Sigmoid colon (tissue), 4 donors: ENCODE data around the gene EIF3F.

Experiments used
- EP300 ChIP-seq, 4 donors: sonication (generic); formaldehyde crosslinking; IDR thresholded peaks; one replicate each; pipeline ENCODE4 v1.6.1; 2017; ENCODE audit warnings: antibody characterized with exemption in 4 of 4
- POLR2A ChIP-seq, 2 donors: fragments of 450-650 bp; IDR thresholded peaks; one replicate each; pipeline ENCODE4 v1.6.1; 2016; ENCODE audit warnings: antibody characterized with exemption in 2 of 2, mild to moderate bottlenecking in 2 of 2, moderate library complexity in 2 of 2
- POLR2AphosphoS5 ChIP-seq, 4 donors: sonication (generic); formaldehyde crosslinking; IDR thresholded peaks; one replicate each; pipeline ENCODE4 v1.6.1; 2017; ENCODE audit warnings: antibody characterized with exemption in 4 of 4
- TF ChIP-seq, protein P1 (sequence below), 4 experiments: fragments of 450-650 bp in 3 of 4; fragments of 200-600 bp in 1 of 4; IDR thresholded peaks; one replicate each; pipeline ENCODE4 v1.5.1; 2016 to 2019; ENCODE audit warnings: antibody characterized with exemption in 4 of 4, mild to moderate bottlenecking in 3 of 4, moderate library complexity in 2 of 4

DNA sequence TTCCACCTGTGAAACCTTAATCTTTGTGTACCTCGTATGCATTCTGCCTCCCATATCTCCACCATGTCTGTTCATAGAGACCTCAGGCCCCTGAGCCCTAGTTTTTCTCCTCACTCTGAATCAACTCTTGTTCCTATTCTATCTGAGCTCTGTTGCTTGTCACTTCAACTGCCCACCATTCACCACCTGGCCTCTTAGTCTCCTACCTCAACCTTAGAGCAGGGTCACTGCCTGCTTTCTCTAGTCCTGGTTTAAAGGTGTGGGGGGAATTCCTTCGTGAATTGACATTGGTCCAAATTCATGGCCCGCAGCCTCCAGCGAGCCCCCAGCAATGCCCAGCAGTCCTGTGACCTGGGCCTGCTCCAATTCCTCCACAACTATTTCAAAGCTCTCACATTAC lies 54.4 kb downstream of the EIF3F start:
- TF ChIP-seq, protein P1, sequence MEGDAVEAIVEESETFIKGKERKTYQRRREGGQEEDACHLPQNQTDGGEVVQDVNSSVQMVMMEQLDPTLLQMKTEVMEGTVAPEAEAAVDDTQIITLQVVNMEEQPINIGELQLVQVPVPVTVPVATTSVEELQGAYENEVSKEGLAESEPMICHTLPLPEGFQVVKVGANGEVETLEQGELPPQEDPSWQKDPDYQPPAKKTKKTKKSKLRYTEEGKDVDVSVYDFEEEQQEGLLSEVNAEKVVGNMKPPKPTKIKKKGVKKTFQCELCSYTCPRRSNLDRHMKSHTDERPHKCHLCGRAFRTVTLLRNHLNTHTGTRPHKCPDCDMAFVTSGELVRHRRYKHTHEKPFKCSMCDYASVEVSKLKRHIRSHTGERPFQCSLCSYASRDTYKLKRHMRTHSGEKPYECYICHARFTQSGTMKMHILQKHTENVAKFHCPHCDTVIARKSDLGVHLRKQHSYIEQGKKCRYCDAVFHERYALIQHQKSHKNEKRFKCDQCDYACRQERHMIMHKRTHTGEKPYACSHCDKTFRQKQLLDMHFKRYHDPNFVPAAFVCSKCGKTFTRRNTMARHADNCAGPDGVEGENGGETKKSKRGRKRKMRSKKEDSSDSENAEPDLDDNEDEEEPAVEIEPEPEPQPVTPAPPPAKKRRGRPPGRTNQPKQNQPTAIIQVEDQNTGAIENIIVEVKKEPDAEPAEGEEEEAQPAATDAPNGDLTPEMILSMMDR (IDR thresholded peaks at IDR 0.05), result no peak
- TF ChIP-seq POLR2A (IDR thresholded peaks at IDR 0.05) (no peak), EP300 (IDR thresholded peaks at IDR 0.05) (no peak), POLR2AphosphoS5 (IDR thresholded peaks at IDR 0.05) (no peak)
